Right lung (tissue), 5 donors: ENCODE measurements around the gene IL20. TPM values are rescaled to one million over a fixed set of nuclear protein-coding genes. Genes with fewer than 3 reads are reported as not detected.
"Not testable (repeated sequence)": the region's sequence is repeated elsewhere in the genome, so short reads cannot be mapped to it uniquely, and the experiment has no call there.

Experiments used
- DNase-seq, 2 donors: peaks; one replicate each; pipeline ENCODE4 v3.0.0-alpha.2; 2013
- polyA plus RNA-seq, 5 donors: library from polyadenylated mRNA; unstranded; fragments of 120-200 nt; gene quantifications; one replicate each; pipeline versions ENCODE4 v1.2.1 to v1.2.3, GENCODE V29; 2013; ENCODE audit warnings: inconsistent platforms in 1 of 5, low replicate concordance in 1 of 5; ENCODE audit not compliant: insufficient read length in 5 of 5, insufficient read depth in 1 of 5

IL20 gene
- polyA plus RNA-seq, 5 donors, result not detected

GRCh38 chr1:206842854-206843253 lies 22.6 kb upstream of the IL20 start:
- DNase-seq, result no peak

- no peak for DNase-seq
Measured at GRCh38 chr1:206843626-206844025, 21.8 kb upstream of the IL20 start.

- no peak for DNase-seq
Measured at GRCh38 chr1:206846487-206846886, 18.9 kb upstream of the IL20 start.

- no peak for DNase-seq
Measured at GRCh38 chr1:206847337-206847834, 18.0 kb upstream of the IL20 start.

GRCh38 chr1:206847946-206848345 lies 17.5 kb upstream of the IL20 start:
- DNase-seq, result no peak

- no peak for DNase-seq
Measured at GRCh38 chr1:206850401-206850800, 15.0 kb upstream of the IL20 start.

GRCh38 chr1:206851341-206852010 lies 13.9 kb upstream of the IL20 start:
- DNase-seq, result no peak

GRCh38 chr1:206852662-206853061 lies 12.8 kb upstream of the IL20 start:
- DNase-seq, result not testable (repeated sequence)

GRCh38 chr1:206853696-206854095 lies 11.7 kb upstream of the IL20 start:
- not testable (repeated sequence) for DNase-seq

- DNase-seq, result no peak
Measured at GRCh38 chr1:206854401-206855129, 10.9 kb upstream of the IL20 start.

- DNase-seq, result no peak
Measured at GRCh38 chr1:206855859-206856258, 9.6 kb upstream of the IL20 start.

GRCh38 chr1:206856674-206857464 lies 8.6 kb upstream of the IL20 start:
- DNase-seq, result no peak

GRCh38 chr1:206859082-206859521 lies 6.3 kb upstream of the IL20 start:
- no peak for DNase-seq

- DNase-seq, result no peak
Measured at GRCh38 chr1:206860165-206860564, 5.3 kb upstream of the IL20 start.

GRCh38 chr1:206863266-206863665 lies 2.2 kb upstream of the IL20 start:
- DNase-seq, result no peak

GRCh38 chr1:206866062-206866461 lies 639 bp downstream of the IL20 start:
- DNase-seq, result no peak

GRCh38 chr1:206867239-206867638 lies 1.8 kb downstream of the IL20 start:
- DNase-seq, result no peak

GRCh38 chr1:206867716-206868115 lies 2.3 kb downstream of the IL20 start:
- no peak for DNase-seq

GRCh38 chr1:206868264-206868663 lies 2.8 kb downstream of the IL20 start:
- DNase-seq, result no peak

GRCh38 chr1:206872139-206872538 lies 6.7 kb downstream of the IL20 start:
- DNase-seq, result no peak

GRCh38 chr1:206873603-206874188 lies 8.3 kb downstream of the IL20 start:
- DNase-seq, result no peak

GRCh38 chr1:206875752-206876377 lies 10.4 kb downstream of the IL20 start:
- no peak for DNase-seq
